Endothelial cell of umbilical vein (primary cell): ENCODE results near the gene SEMA6A. TPM values are rescaled to one million over a fixed set of nuclear protein-coding genes. Genes with fewer than 3 reads are reported as not detected.

ENCODE experiments used
- BruUV-seq: library from RNA; stranded (reverse); fragments of 400-500 nt; replicated peaks from 2 replicates; lab custom pipeline; 2021; lab: Mats Ljungman, UMichigan
- CTCF ChIA-PET: fragments of 300-600, 350-600 bp; sonication (Branson Sonifier 250); formaldehyde crosslinking; loops from one replicate; lab custom pipeline; 2021; ENCODE audit warnings: antibody characterized with exemption, inconsistent platforms; lab: Charles Lee
- POLR2A ChIA-PET: fragments of 300-600, 350-600 bp; sonication (Branson Sonifier 250); formaldehyde crosslinking; loops from one replicate; lab custom pipeline; 2021; ENCODE audit warnings: antibody characterized with exemption, inconsistent platforms; lab: Charles Lee
- DNase-seq: peaks from one replicate; pipeline ENCODE4 v3.0.0-alpha.2; 2011; ENCODE audit warnings: low read depth, low spot score
- FAIRE-seq: peaks from 2 replicates; lab custom pipeline; 2011; peaks lifted over from hg19 to GRCh38; lab: Jason Lieb, UNC
- H2AFZ ChIP-seq: 2 replicates; pipeline ENCODE4 v1.6.0; 2012; ENCODE audit warnings: low read depth, low read length, control low read depth, inconsistent platforms
- H3K27ac ChIP-seq: 2 replicates; pipeline ENCODE4 v1.5.1; 2011; ENCODE audit warnings: low read depth, mild to moderate bottlenecking, control low read depth, low read length, moderate library complexity; ENCODE audit not compliant: insufficient read depth
- H3K27me3 ChIP-seq, 2 experiments: 2 replicates each; pipeline versions ENCODE4 v1.6.0 to v1.6.1; 2011; ENCODE audit warnings: low read length in 2 of 2, mixed read lengths in 1 of 2; ENCODE audit not compliant: control insufficient read depth in 2 of 2, insufficient read depth in 2 of 2
- H3K36me3 ChIP-seq, 2 experiments: 2 replicates in 1 of 2; 3 replicates in 1 of 2; pipeline ENCODE4 v1.5.1; 2011; ENCODE audit warnings: low read length in 2 of 2, mild to moderate bottlenecking in 1 of 2, moderate library complexity in 1 of 2; ENCODE audit not compliant: control insufficient read depth in 2 of 2, insufficient read depth in 2 of 2; ENCODE audit errors: extremely low read depth in 1 of 2
- H3K4me1 ChIP-seq: 3 replicates; pipeline ENCODE4 v1.5.1; 2011; ENCODE audit warnings: mild to moderate bottlenecking, low read length; ENCODE audit not compliant: control insufficient read depth, insufficient read depth; ENCODE audit errors: extremely low read depth
- H3K4me2 ChIP-seq: 2 replicates; pipeline ENCODE4 v1.6.1; 2011; ENCODE audit warnings: low read length, control low read depth, mixed read lengths; ENCODE audit not compliant: insufficient read depth
- H3K4me3 ChIP-seq, 3 experiments: fragments of 200-600 bp in 1 of 3; sonication (generic), shearing (Covaris generic) in 1 of 3; replicated peaks in 1 of 3; 2 replicates each; pipeline ENCODE4 v1.5.1; 2011 to 2016; ENCODE audit warnings: control low read depth in 3 of 3, low read length in 3 of 3, mild to moderate bottlenecking in 2 of 3, inconsistent platforms in 1 of 3, low read depth in 1 of 3, moderate library complexity in 1 of 3; ENCODE audit not compliant: insufficient read depth in 1 of 3
- H3K79me2 ChIP-seq: 2 replicates; pipeline ENCODE4 v1.6.0; 2012; ENCODE audit warnings: low read length, inconsistent platforms; ENCODE audit not compliant: control insufficient read depth, insufficient read depth
- H3K9ac ChIP-seq: replicated peaks from 2 replicates; pipeline ENCODE3; 2011; ENCODE audit warnings: low read length, control low read depth; ENCODE audit not compliant: insufficient read depth; ENCODE audit errors: extremely low read depth
- H3K9me1 ChIP-seq: replicated peaks from 3 replicates; pipeline ENCODE4 v1.6.0; 2011; ENCODE audit warnings: mild to moderate bottlenecking, low read length; ENCODE audit not compliant: control insufficient read depth, insufficient read depth; ENCODE audit errors: extremely low read depth
- H3K9me3 ChIP-seq: replicated peaks from 2 replicates; pipeline ENCODE4 v1.5.1; 2012; ENCODE audit warnings: low read length, inconsistent platforms; ENCODE audit not compliant: control insufficient read depth, insufficient read depth
- H4K20me1 ChIP-seq: replicated peaks from 2 replicates; pipeline ENCODE3; 2011; ENCODE audit warnings: mild to moderate bottlenecking, low read length; ENCODE audit not compliant: control insufficient read depth, insufficient read depth; ENCODE audit errors: extremely low read depth
- CTCF ChIP-seq, 2 donors: IDR thresholded peaks; 1 replicate in 1 of 2; 2 replicates in 1 of 2; pipeline ENCODE4 v1.5.1; 2011; ENCODE audit warnings: low read length in 2 of 2, mild to moderate bottlenecking in 2 of 2, moderate library complexity in 2 of 2, control low read depth in 1 of 2, inconsistent platforms in 1 of 2, low read depth in 1 of 2; ENCODE audit not compliant: insufficient read depth in 1 of 2; ENCODE audit errors: extremely low read depth in 1 of 2
- EZH2 ChIP-seq: IDR thresholded peaks from 2 replicates; pipeline ENCODE4 v1.6.1; 2012; ENCODE audit warnings: borderline replicate concordance, low read depth, mild to moderate bottlenecking, moderate library complexity, low read length, inconsistent platforms; ENCODE audit not compliant: severe bottlenecking
- FOS ChIP-seq: IDR thresholded peaks from 2 replicates; pipeline ENCODE4 v1.6.1; 2011; ENCODE audit warnings: mild to moderate bottlenecking, low read length, moderate library complexity, borderline replicate concordance; ENCODE audit not compliant: insufficient read depth
- GATA2 ChIP-seq: IDR thresholded peaks from 2 replicates; pipeline ENCODE4 v1.7.0; 2011; ENCODE audit warnings: low read depth, mild to moderate bottlenecking, moderate library complexity, mixed read lengths, low read length; ENCODE audit not compliant: insufficient read length, insufficient read depth
- JUN ChIP-seq: IDR thresholded peaks from 2 replicates; pipeline ENCODE4 v1.6.1; 2011; ENCODE audit warnings: borderline replicate concordance, low read depth; ENCODE audit not compliant: insufficient read length, insufficient read depth
- MAX ChIP-seq: IDR thresholded peaks from 2 replicates; pipeline ENCODE4 v1.6.1; 2011; ENCODE audit not compliant: insufficient read depth, insufficient read length
- MYC ChIP-seq: IDR thresholded peaks from one replicate; pipeline ENCODE4 v1.6.1; 2011; ENCODE audit warnings: mild to moderate bottlenecking, low read depth, low read length
- POLR2A ChIP-seq: IDR thresholded peaks from 2 replicates; pipeline ENCODE4 v1.6.1; 2012; ENCODE audit warnings: low read depth, mild to moderate bottlenecking, control low read depth, low read length
- POLR2AphosphoS5 ChIP-seq: IDR thresholded peaks from 2 replicates; pipeline ENCODE4 v1.6.1; 2012; ENCODE audit warnings: low read depth, mild to moderate bottlenecking, control low read depth, low read length, moderate library complexity; ENCODE audit not compliant: insufficient read depth
- dilution Hi-C: fragments of 300-500 bp; cut with MboI; formaldehyde crosslinking; loops from one replicate; pipeline ENCODE4 v1.15.0; 2019; ENCODE audit warnings: low sequenced_read_pairs; ENCODE audit not compliant: extremely low pct_ligation_motif_present
- intact Hi-C: fragments of 100-400 bp; cut with micrococcal nuclease; formaldehyde crosslinking; loops from one replicate; pipeline ENCODE4 v1.10.0; 2022
- polyA plus RNA-seq, 4 experiments: library from polyadenylated mRNA; depleted of rRNA in 3 of 4; stranded (reverse) in 3 of 4; unstranded in 1 of 4; fragments of >200 nt; gene quantifications; 2 replicates each; pipeline versions ENCODE4 v1.2.1 to v1.2.3, GENCODE V29; 2011 to 2012; ENCODE audit warnings: missing spikeins in 1 of 4
- total RNA-seq: library from RNA; stranded (reverse); gene quantifications from 2 replicates; pipeline ENCODE4 v1.2.3, GENCODE V29; 2021

The SEMA6A gene
- total and polyA plus RNA-seq, 2 donors (not counting 3 experiments of a cell fraction or from before 2014, with no cell fraction given), result 0.43 to 1.5 TPM

- DNase-seq, result no peak
- H3K9me3 ChIP-seq, result no peaks in the 10 kb centered on the region
- H3K4me3 ChIP-seq, result no peak overlapping the region
- H3K4me1 ChIP-seq, result no peaks in the 10 kb centered on the region
- ChIA-PET CTCF (no interaction called here), POLR2A (no interaction called here)
- no peak overlapping the region for H3K27ac ChIP-seq
- H3K36me3 ChIP-seq, result no peaks in the 10 kb centered on the region
- H3K79me2 ChIP-seq, result no peaks in the 10 kb centered on the region
- no TSS peak for BruUV-seq
- no peak for FAIRE-seq
- H2AFZ ChIP-seq, result no peak overlapping the region
- dilution Hi-C loops, result no loop called here
- TF ChIP-seq POLR2AphosphoS5 (no peak), FOS (no peak), POLR2A (no peak), MAX (no peak), JUN (no peak), GATA2 (no peak), EZH2 (no peak), CTCF (IDR thresholded peaks at IDR 0.05; ENCODE audit: extremely low read depth in 1 of 2, insufficient read depth in 1 of 2, low read depth in 1 of 2, low read length in 2 of 2) (no peak), MYC (no peak)
- no peak overlapping the region for H3K4me2 ChIP-seq
- no peaks in the 10 kb centered on the region for H3K27me3 ChIP-seq
- no peak overlapping the region for H3K9ac ChIP-seq
- H3K9me1 ChIP-seq, result no peaks in the 10 kb centered on the region
- H4K20me1 ChIP-seq, result no peaks in the 10 kb centered on the region
- intact Hi-C loops, result no loop called here
Observed at GRCh38 chr5:116517488-116517887, 57.1 kb downstream of the SEMA6A start.
